Activated T-helper 1 cell treated with anti-CD3 and anti-CD28 coated beads, Interleukin-12 subunit alpha, Interleukin-12 subunit beta, Interleukin-2, Interleukin-4 antibody, amounts not matched to agents 30 ng/mL and 10 ng/mL and 1 ng/mL, durations not matched to agents 14 hours and 24 hours and 36 hours (primary cell): ENCODE data around the gene MTM1. TPM values are rescaled to one million over a fixed set of nuclear protein-coding genes. Genes with fewer than 3 reads are reported as not detected.
A peak's percentile ranks its signal among the peaks of the same experiment; 100 is the strongest.

Experiments
- DNase-seq: peaks from one replicate; pipeline ENCODE4 v3.0.0; 2021; ENCODE audit warnings: low spot score
- H3K27ac Mint-ChIP-seq: one replicate; pipeline ENCODE4 v1.8.0; 2021; ENCODE audit warnings: mild to moderate bottlenecking, mixed read lengths
- H3K27me3 Mint-ChIP-seq: one replicate; pipeline ENCODE4 v1.8.0; 2022; ENCODE audit warnings: mild to moderate bottlenecking, moderate library complexity, mixed read lengths; ENCODE audit not compliant: insufficient read depth
- H3K36me3 Mint-ChIP-seq: one replicate; pipeline ENCODE4 v1.8.0; 2021; ENCODE audit warnings: low read depth, mixed read lengths
- H3K4me1 Mint-ChIP-seq: one replicate; pipeline ENCODE4 v1.8.0; 2021; ENCODE audit warnings: low read depth, mixed read lengths
- H3K4me3 Mint-ChIP-seq: one replicate; pipeline ENCODE4 v1.8.0; 2021; ENCODE audit warnings: mild to moderate bottlenecking, moderate library complexity, mixed read lengths
- H3K9me3 Mint-ChIP-seq: one replicate; pipeline ENCODE4 v1.8.0; 2021; ENCODE audit warnings: mixed read lengths
- intact Hi-C: fragments of 100-400 bp; cut with micrococcal nuclease; formaldehyde crosslinking; loops from one replicate; pipeline ENCODE4 v1.15.1; 2024
- total RNA-seq: library from RNA; stranded (reverse); gene quantifications from 2 replicates; pipeline ENCODE4 v1.2.3, GENCODE V29; 2022

MTM1 gene
- total RNA-seq, 1 donor from 2014 or later: 24.1 TPM

GRCh38 chrX:150542846-150543229, 25.6 kb upstream of the MTM1 start:
- no peak overlapping the region for H3K27ac Mint-ChIP-seq
- peaks cover 1% of the 10 kb centered on the region for H3K36me3 Mint-ChIP-seq
- no peak for DNase-seq
- intact Hi-C loops: no loop called here
- no peak overlapping the region for H3K4me3 Mint-ChIP-seq
- H3K4me1 Mint-ChIP-seq: peaks cover 20% of the 10 kb centered on the region
- no peaks in the 10 kb centered on the region for H3K9me3 Mint-ChIP-seq
- no peaks in the 10 kb centered on the region for H3K27me3 Mint-ChIP-seq

GRCh38 chrX:150543230-150544155, 24.9 kb upstream of the MTM1 start:
- Mint-ChIP-seq H3K9me3 (no peaks in the 10 kb centered on the region), H3K4me3 (no peak overlapping the region), H3K4me1 (peaks cover 26% of the 10 kb centered on the region), H3K36me3 (peaks cover 1% of the 10 kb centered on the region), H3K27me3 (no peaks in the 10 kb centered on the region), H3K27ac (no peak overlapping the region)
- intact Hi-C loops: no loop called here
- DNase-seq: no peak

- H3K9me3 Mint-ChIP-seq: no peaks in the 10 kb centered on the region
- H3K36me3 Mint-ChIP-seq: peaks cover 1% of the 10 kb centered on the region
- no peak overlapping the region for H3K27ac Mint-ChIP-seq
- intact Hi-C loops: no loop called here
- H3K4me3 Mint-ChIP-seq: no peak overlapping the region
- no peaks in the 10 kb centered on the region for H3K27me3 Mint-ChIP-seq
- no peak for DNase-seq
- peaks cover 26% of the 10 kb centered on the region for H3K4me1 Mint-ChIP-seq
Measured at GRCh38 chrX:150544222-150544787, 24.1 kb upstream of the MTM1 start.

GRCh38 chrX:150544835-150545770, 23.3 kb upstream of the MTM1 start:
- intact Hi-C loops: loop anchor here (5.0 kb wide), 1 partner anchor 852 kb away; the partner anchor contains the start of gene VMA21
- Mint-ChIP-seq H3K9me3 (no peaks in the 10 kb centered on the region), H3K36me3 (peaks cover 1% of the 10 kb centered on the region), H3K4me1 (peaks cover 26% of the 10 kb centered on the region), H3K27ac (no peak overlapping the region), H3K27me3 (no peaks in the 10 kb centered on the region), H3K4me3 (no peak overlapping the region)
- DNase-seq: no peak

- DNase-seq: peak; percentile 31
- intact Hi-C loops: loop anchor here (2.0 to 5.0 kb wide), 2 partner anchors 22 to 851 kb away; partner anchors contain the start of genes MTM1 and VMA21
- Mint-ChIP-seq H3K27ac (peak overlapping the region; percentile 76), H3K4me1 (peaks cover 26% of the 10 kb centered on the region), H3K27me3 (no peaks in the 10 kb centered on the region), H3K36me3 (peaks cover 1% of the 10 kb centered on the region), H3K9me3 (no peaks in the 10 kb centered on the region), H3K4me3 (peak overlapping the region; percentile 66)
Measured at GRCh38 chrX:150546711-150547153, 21.7 kb upstream of the MTM1 start.

- DNase-seq: no peak
- Mint-ChIP-seq H3K4me1 (peaks cover 26% of the 10 kb centered on the region), H3K36me3 (peaks cover 1% of the 10 kb centered on the region), H3K9me3 (no peaks in the 10 kb centered on the region), H3K27me3 (no peaks in the 10 kb centered on the region), H3K4me3 (peak overlapping the region; percentile 30), H3K27ac (peak overlapping the region; percentile 80)
- intact Hi-C loops: loop anchor here (2.0 to 5.0 kb wide), 2 partner anchors 21 to 850 kb away; partner anchors contain the start of genes MTM1 and VMA21
Measured at GRCh38 chrX:150547375-150548115, 20.9 kb upstream of the MTM1 start.

- Mint-ChIP-seq H3K9me3 (no peaks in the 10 kb centered on the region), H3K4me1 (peaks cover 26% of the 10 kb centered on the region), H3K27ac (peak overlapping the region; percentile 80), H3K36me3 (peaks cover 1% of the 10 kb centered on the region), H3K27me3 (no peaks in the 10 kb centered on the region), H3K4me3 (peak overlapping the region; percentile 30)
- DNase-seq: no peak
- intact Hi-C loops: loop anchor here (5.0 kb wide), 1 partner anchor 849 kb away; the partner anchor contains the start of gene VMA21
Measured at GRCh38 chrX:150548251-150548650, 20.2 kb upstream of the MTM1 start.

- intact Hi-C loops: loop anchor here (5.0 kb wide), 1 partner anchor 849 kb away; the partner anchor contains the start of gene VMA21
- H3K4me1 Mint-ChIP-seq: peaks cover 22% of the 10 kb centered on the region
- H3K27ac Mint-ChIP-seq: no peak overlapping the region
- H3K36me3 Mint-ChIP-seq: peaks cover 1% of the 10 kb centered on the region
- no peak for DNase-seq
- no peaks in the 10 kb centered on the region for H3K9me3 Mint-ChIP-seq
- H3K4me3 Mint-ChIP-seq: no peak overlapping the region
- no peaks in the 10 kb centered on the region for H3K27me3 Mint-ChIP-seq
Measured at GRCh38 chrX:150548684-150549083, 19.7 kb upstream of the MTM1 start.

- Mint-ChIP-seq H3K4me1 (peaks cover 9% of the 10 kb centered on the region), H3K27ac (no peak overlapping the region), H3K36me3 (no peaks in the 10 kb centered on the region)
Measured at GRCh38 chrX:150551963-150552362, 16.5 kb upstream of the MTM1 start.

GRCh38 chrX:150558424-150558823, 10.0 kb upstream of the MTM1 start:
- H3K4me3 Mint-ChIP-seq: no peak overlapping the region
- no peaks in the 10 kb centered on the region for H3K36me3 Mint-ChIP-seq
- intact Hi-C loops: no loop called here
- H3K4me1 Mint-ChIP-seq: no peaks in the 10 kb centered on the region
- no peak for DNase-seq
- no peak overlapping the region for H3K27ac Mint-ChIP-seq
- peaks cover 1% of the 10 kb centered on the region for H3K27me3 Mint-ChIP-seq
- H3K9me3 Mint-ChIP-seq: no peaks in the 10 kb centered on the region

More at GRCh38 chrX:150551963-150552362, 16.5 kb upstream of the MTM1 start:
- H3K4me3 Mint-ChIP-seq: no peak overlapping the region
- no peak for DNase-seq
- intact Hi-C loops: no loop called here
- H3K9me3 Mint-ChIP-seq: no peaks in the 10 kb centered on the region
- no peaks in the 10 kb centered on the region for H3K27me3 Mint-ChIP-seq

GRCh38 chrX:150564838-150565237, 3.6 kb upstream of the MTM1 start:
- H3K4me1 Mint-ChIP-seq: peaks cover 11% of the 10 kb centered on the region
- intact Hi-C loops: no loop called here
- no peak overlapping the region for H3K4me3 Mint-ChIP-seq
- H3K36me3 Mint-ChIP-seq: no peaks in the 10 kb centered on the region
- no peak for DNase-seq
- H3K9me3 Mint-ChIP-seq: no peaks in the 10 kb centered on the region
- H3K27me3 Mint-ChIP-seq: peaks cover 2% of the 10 kb centered on the region
- no peak overlapping the region for H3K27ac Mint-ChIP-seq

GRCh38 chrX:150565551-150565950, 2.9 kb upstream of the MTM1 start:
- H3K27ac Mint-ChIP-seq: no peak overlapping the region
- no peak for DNase-seq
- peaks cover 2% of the 10 kb centered on the region for H3K27me3 Mint-ChIP-seq

More at GRCh38 chrX:150565551-150565950, 2.9 kb upstream of the MTM1 start:
- H3K4me3 Mint-ChIP-seq: no peak overlapping the region
- H3K4me1 Mint-ChIP-seq: peaks cover 18% of the 10 kb centered on the region
- H3K9me3 Mint-ChIP-seq: no peaks in the 10 kb centered on the region
- no peaks in the 10 kb centered on the region for H3K36me3 Mint-ChIP-seq
- intact Hi-C loops: no loop called here
